Effector CD4-positive, alpha-beta T cell (primary cell): ENCODE data around the gene OMP.
"Not testable (repeated sequence)": the region's sequence is repeated elsewhere in the genome, so short reads cannot be mapped to it uniquely, and the experiment has no call there.

Experiments used
- DNase-seq: peaks from one replicate; pipeline ENCODE4 v3.0.0-alpha.2; 2020

The OMP gene

DNA sequence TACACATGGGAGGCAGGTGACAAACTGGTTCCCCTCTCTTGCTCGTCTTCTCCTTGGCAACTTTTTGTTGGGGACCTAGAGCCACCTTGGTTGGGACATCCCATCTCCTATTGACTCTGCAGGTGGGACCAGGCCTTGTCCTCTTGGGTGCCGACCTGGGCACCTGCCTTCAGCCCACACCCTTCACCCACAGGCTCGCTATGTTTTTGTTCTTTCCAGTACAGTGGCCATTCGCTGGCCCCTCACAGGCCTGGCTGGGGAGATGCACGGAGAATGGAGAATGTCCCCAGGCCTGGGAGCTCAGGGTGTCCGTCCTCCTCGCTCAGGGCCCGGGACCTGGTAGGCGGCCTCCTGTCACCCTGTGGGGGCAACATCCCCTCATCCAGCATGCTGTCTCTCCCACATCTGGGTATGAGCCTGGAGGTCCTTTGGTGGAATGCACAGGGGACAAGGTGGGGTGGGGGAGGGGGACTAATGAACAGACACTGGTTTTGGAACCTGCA lies 14.9 kb upstream of the OMP start:
- DNase-seq = no peak

DNA sequence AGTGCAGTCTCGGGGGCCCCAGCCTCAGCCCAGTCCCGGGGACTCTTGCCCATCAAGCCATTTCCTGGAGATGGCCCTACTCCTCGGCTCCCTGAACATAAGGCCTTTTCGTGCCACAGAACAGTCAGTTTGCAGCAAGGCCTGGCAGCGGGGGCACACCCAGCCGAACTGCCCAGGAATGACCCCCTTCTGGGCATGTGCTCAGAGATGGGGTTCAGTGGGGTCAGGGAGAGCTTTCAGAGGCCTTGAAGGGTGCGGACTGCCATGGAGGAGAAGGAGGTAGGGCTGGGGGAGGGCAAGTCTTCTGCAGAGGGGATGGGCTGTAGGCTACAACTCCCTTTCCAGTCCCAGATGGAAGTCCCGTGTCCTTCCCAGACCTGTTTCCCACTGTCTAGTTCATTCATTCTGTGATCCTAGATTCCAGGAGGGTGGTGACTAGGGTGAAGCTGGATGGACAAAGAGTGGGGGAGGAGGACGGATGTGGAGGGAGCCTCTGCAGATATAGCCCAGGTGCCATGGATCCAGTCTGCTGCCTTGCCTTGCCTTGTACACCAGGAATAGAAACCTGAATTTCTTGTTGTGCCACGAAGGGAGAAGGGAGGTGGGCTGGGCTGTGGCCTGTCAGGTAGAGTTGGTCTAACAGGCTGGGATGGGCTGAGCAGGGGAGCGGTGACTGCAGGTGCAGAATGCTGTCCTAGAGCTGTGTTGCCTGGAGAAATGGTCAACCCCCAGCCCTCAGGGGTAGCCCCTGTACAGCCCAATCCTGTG lies 14.2 kb upstream of the OMP start:
- no peak for DNase-seq

DNA sequence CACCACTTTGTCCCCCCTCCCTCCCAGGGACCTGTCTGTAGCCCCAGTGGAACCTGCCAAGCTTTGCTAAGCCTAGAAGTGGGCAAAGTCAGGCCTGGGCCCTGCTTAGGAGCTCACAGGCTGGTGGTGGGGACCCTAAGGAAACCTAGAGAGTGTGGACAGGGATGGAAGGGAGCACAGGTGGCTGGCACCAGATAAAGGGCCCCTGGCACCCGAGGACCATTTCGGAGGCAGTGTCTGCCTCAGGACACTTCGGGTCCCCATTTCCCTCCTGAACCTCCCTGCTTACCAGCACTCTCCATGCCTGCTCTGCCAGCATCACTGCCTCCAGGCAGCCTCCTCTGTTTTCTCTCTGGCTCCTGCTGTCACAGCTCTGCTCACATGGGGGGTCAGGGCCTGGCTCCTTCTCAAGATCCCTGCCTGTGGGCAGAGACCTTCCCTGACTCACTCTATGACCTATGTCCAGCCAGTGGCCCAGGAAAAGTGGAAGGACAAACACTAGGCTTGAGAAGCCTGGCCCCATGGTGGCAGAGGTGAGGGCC lies 13.6 kb upstream of the OMP start:
- no peak for DNase-seq

DNA sequence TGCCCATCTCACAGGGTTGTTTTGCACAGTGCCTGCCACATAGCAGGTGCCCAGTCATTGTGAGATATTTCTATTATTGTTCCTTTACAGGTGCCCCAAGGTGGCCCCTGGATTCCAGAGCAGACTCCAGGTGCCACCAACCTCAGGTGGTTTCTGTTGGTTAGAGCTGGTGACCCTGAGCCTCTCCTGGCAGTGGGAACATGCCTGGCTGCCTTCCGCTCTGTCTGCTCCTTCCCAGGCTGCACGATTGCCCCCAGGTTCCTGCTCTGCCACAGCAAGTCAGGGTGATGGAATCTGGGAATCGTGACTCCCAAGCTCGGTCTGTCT lies 12.6 kb upstream of the OMP start:
- DNase-seq = no peak

DNA sequence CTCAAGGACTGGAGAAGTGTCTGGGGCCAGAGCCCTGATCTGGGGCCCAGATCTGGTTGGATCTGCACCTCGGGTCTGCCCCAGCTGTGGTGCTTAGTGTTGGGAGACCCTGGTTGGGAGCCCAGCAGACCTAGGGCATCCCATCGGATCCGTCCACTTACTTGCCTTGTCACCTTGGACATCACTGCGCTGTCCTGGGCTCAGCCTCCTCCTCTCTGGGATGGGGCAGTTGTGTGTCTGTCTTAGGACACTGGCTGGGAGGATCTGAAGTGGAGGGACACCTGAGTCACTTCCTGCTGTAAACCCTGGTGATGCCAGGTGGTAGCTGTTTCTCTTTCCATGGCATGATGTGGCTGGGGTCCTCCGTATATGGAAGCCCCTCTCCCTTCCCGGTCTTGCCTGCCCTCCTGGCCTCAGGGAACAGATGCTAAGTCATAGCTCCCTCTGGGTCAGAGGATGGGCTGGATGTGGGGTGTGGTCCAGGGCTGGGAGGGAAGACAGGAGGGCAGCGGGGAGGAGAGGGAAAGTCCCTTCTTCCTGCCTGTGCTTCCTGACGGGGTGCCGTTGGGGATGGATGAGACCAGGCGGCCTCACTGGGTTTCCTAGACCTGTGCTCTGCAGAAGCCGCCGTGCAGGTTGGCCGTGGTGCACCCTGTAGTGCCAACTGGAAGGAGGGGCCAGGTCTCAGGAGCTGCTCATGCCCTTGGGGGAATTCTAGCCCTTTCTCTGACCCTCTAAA lies 12.1 kb upstream of the OMP start:
- DNase-seq = no peak

DNA sequence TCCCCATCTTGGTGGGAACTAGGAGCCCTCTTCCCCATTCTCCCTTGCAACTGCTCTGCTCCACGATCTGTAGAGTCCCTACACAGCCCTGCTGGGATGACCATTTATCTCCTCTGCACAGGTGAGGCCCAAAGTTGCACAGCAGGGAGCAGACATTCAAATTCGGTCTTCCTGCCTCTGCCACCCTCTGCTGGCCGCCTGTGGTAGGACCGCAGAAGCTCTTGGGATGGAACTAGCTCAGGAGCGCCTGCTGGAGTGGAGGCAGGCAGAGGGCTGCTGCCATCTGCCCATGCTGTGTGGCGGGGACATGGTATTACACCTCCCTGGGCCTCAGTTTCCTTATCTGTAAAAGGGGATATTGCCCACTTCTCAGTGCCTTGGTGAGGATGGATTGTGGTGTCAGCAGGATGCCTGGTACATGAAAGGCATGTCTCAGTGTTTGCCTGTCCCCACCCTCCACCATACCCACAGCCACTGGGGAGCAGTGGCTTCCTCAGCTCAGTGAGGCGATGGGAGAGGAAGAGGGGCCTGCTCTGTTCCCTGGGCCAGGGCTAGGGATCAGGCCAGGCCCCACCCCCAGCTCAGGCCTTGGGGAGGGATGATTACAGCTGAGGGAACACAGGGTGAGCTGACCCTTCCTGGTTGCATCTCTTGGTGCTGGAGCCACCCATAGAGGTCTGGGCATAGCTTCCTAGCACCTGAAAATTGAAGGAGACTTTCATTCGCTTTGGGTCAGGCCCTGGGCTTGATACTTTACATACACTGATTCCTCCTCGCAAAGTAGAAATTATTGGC lies 11.3 kb upstream of the OMP start:
- peak; percentile 70 for DNase-seq

DNA sequence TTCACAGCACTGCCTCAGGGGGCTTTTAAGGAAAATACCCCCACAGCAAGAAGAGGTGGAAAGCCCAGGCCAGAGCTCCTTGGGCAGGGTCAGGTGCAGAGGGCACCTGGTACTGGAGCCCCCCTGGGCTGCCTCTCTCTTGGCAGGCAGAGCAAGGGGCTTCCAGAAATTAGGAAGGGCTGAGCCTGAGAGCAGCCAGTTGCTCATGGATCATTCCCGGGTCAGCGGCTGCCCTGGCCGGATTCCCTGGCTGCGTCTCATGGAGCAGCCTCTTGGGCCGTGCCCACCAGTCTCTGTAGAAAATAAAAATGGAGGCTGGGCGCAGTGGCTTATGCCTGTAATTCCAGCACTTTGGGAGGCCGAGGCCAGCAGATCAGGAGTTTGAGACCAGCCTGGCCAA lies 10.3 kb upstream of the OMP start:
- no peak for DNase-seq

DNA sequence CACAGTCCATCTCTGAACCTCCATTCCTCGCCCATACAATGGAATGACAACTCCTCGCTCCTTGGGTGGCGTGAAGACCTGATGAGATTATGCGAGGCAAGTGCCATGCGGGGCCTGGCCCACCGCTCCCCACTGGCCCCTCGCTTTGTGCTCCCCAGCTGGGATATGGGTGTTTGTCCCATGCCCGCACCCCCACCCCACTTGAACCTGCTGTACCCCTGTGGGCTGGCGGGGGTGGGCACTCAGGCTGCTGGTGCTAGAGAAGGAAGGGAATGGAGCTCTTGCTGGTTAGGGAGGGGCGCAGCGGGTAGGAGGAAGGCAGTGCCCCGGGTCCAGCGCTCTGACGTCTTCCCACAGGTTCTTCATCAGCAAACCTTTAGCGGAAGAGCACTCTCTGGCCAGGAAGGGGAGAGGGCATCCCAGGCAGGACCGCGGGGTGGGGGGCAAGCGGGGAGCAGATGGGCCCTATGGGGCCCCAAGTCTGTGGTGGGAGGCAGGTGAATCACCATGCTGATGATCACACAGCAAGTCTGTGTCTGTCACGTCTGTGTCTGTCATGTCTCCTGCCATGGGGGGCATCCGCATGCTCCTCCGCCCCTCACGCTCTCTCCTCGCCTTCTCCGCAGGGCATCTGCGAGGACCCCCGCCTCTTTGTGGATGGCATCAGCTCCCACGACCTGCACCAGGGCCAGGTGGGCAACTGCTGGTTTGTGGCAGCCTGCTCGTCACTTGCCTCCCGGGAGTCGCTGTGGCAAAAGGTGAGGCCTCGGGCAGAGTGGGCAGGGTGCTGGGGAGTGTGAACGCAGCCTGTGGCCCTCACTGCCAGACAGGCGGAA lies 9.4 kb upstream of the OMP start:
- no peak for DNase-seq

DNA sequence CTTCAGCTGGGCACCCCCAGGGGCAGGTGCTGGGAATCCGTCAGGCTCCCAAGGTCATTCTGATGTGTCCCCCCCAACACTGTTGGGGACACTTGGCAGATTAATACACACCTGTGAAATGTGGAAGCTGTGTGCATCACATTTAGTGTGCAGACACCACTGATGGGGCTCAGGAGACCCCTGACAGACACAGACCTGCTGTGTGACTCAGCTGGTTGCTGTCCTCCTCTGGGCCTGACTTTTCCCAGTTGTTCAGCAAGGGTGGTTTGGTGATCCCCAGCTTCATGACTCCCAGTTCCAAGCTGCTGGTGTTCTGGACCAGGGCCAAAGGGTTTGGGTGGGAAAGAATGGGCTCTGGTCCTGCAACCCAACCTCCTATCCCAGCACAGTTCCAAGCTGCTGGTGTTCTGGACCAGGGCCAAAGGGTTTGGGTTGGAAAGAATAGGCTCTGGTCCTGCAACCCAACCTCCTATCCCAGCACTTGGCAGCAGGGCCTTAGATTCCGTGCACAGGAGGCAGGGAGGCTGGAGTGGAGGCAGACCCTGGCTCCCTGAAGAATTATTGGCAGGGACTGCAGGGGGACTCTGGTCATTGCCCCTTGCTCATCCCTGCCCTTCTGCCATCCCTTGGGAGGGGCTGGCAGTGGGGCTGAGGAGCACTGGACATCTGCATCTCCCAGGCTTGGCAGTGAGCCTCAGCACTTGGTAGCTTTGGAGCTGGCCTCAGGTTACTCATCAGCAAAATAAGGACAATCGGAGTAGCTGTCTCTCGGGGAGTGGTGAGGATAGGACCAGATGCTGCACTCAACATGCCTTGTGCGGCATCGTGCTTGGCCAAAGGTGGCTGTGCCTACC lies 8.4 kb upstream of the OMP start:
- no peak for DNase-seq

DNA sequence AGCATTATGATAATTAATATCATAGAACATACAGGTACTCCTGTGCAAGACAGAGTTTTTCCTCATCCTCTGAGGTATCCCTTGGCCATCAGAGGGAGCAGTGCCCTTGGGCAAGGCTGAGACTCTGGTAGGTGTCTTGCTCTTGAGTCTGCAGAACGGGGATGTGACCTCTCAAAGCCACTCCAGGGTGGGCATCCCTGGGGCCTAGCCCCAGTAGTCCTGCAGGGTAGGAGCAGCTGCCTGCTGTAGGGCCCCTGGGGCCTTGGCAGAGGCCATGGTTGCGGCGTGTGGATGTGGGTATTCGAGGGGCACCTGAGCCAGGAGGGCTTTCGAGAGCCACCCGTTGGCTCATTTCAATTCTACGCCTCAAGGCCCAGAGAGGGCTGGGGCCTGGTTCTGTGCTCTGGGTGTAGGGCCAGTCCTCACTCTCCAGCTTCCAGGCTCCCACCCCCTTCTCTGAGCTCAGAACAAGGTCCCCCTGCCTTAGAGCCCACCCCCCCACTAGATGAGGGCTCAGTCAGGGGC lies 7.7 kb upstream of the OMP start:
- DNase-seq = no peak

DNA sequence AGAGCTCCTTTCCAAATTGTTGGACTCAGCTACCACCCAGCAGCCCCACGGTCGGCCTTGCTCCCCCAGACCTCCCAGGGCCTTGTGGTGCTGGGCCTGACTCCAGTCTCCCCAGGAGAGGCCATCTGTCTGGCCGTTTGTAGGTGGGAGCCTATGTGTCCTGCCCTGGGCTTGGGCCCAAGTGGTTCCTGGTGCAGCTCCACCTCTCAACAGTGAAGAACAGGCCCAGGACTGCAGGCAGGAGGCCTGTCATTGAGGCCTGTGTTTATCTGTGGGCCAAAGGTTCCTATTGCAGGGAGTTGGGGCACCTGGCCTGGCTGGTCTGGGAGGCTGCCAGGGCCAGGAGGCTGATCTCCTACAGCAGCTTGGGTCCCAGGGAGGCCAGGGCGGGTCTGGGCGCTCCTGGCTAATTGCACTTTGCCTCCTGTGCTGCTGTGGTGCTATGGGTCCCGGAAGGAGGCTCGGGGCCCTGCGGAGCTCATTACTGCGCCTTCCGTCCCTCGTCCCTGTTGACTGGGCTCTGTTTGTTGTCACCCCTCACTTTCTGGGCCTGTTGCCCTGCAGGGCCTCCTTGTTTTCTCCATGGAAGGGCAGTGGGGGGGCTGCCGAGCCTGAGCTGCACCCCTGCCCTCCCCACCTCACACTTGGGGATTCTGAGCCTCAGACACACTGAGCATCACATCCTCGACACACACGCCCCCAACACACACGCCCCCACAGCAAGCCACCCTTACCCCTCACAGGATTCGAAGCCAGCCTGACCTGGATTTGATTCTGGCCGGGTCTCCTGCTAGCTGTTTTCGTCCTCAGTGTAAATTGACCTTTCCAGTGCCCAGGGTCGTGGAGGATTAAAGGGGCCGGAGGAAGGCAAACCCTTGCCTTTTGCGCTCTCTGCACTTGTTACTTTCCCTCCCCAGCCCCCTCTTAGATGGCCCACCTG lies 6.8 kb upstream of the OMP start:
- no peak for DNase-seq

DNA sequence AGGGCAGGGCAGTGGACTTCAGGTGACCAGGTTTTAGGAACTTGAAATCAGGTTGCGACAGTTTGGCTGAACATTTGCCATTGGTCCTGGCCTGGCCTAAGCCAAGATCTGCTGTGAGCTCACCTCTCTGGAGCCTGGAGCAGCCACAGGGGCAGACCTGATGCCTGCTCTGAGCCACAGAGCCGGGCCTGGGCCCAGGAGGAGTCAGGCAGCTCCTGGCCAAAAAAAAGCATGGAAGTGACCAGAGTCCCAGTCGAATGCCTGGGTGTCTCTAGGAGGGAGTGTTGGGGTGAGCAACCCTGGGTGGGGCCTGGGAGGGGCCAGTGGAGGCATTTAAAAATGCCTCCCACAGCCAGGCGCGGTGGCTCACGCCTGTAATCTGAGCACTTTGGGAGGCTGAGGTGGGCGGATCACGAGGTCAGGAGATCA lies 6.0 kb upstream of the OMP start:
- DNase-seq = no peak

DNA sequence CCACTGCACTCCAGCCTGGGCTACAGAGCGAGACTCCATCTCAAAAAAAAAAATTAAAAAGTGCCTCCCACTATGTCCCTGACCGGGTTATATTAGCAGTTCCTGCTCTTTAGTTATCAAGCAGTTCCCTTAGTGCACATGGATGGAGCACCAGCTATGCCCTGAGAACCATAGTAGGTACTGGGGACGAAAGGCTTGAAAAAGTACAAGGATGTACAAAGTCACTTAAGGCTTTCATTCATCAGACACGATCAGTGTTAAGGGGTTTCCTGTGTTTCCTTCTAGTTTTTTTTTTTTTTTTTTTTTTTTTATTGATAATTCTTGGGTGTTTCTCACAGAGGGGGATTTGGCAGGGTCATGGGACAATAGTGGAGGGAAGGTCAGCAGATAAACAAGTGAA lies 5.5 kb upstream of the OMP start:
- not testable (repeated sequence) for DNase-seq

DNA sequence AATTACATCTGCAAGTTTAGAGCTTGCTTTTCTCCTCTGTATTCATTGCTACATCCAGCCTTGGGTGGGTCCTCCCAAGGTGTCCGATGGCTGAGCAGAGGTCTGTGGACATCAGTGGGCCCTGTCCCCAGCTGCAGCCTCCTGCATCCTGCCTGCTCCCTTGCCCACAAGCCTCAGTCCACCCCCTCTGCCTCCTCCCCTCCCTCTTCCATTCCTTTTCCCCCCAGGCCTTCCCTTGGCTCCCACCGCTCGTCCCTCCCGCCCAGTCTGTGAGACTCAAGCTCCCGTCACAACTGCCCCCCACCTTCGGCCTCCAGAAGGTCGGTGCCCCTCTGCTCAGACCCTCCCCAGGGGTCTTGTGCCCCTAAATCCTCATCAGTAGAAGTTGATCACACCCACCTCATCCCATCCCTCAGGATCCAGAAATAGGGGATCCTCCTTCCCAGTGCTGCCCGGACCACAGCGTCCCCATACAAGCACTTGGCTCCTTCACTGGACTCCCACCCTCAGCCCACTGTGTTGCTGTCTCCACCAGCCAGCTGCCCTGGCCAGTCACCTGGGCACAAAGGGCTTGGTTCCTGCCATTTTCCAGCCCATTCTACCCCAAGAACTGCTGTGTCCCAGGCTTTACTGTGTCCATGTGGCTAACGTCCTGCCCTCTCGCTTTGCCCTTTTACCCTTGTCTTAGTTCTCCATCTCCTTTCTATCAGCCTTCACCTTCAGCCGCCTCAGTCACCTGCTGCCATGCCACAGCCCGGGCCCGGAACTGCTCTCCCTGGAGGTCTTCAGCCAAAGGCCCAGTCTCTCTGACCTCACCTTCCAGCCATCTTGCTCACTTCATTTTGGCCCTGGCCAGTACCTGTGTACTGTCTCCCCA lies 2.2 kb upstream of the OMP start:
- DNase-seq = no peak

DNA sequence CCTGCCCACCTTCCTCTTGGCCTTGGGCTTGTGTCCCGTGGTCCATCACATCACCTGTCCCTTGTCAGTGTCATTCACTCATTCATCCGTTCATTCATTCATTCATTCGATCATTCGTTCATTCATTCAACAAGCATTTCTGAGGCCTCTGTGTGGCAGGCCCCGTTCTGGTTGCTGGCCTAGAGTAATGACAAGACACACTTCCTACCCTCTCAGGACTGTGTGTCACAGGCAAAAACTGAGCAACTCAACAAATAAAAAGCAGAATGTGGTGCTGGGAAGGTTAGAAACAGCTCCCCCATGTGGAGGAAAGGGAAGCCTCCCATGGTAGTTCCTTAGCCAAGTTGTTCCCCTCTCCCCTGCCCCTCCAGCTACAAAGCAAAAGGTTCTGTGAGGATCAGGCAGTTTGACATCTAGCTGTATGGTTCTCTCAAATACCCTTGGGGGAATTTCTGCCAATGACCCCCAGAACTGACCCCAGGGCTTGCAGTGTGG lies 1.6 kb upstream of the OMP start:
- DNase-seq = no peak

DNA sequence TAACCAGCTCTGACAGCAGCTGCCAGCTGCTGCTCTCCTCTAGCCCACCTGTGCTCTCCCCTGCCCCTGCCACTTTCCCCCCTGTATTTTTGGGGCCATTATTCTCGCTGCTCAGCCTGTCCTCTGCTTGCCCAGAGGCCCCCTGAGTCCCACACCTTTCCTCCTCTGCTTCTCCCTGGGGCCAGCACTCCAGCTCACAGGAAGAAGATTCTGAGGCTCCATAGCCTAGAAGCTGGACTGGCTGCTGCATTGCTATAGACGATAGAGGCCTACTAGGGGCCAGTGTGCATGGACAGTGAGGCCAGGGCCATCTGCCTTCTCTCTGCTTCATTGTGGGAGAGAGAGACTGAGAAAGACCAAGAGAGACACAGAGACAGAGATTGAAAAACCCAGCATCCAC lies 679 bp downstream of the OMP start:
- DNase-seq = no peak

DNA sequence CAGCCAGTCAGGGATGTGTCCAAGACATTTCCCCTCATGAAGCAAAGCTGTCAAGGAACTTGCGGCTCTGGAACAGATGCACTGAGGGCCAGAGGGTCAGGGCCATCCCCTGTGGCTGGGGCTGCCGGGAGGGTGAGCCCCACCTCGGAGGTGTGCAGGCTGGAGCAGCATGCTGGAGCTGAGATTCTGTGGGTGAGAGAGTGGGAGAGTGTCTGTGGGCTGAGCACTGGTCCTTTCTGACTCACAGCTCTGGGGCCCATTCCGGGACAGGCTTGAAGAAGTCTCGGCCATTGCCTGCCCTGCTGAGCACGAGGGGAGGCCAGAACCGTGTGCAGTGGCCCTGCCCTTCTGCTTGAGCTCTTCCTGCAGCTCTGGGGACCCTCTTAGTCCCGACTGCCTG lies 2.1 kb downstream of the OMP start:
- no peak for DNase-seq

DNA sequence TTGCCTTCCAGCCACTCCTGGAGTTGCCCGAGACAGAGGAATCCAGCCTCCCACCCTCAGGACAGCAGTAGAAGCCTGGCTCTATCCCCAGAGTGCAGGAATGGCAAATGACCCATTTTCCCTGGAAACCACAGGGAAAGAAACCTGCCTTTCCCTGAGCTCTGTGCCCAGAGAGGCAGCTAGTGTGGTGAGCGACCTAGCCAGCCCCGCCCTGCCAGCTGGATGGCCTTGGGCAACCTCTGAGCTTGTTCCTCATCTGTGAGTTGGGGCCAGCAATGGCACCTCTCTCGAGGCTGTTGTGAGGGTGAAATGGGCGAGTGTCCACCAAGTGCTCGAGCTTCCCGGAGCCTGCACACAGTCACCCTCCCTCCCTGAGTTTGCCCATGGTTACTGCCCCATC lies 3.7 kb downstream of the OMP start:
- no peak for DNase-seq

DNA sequence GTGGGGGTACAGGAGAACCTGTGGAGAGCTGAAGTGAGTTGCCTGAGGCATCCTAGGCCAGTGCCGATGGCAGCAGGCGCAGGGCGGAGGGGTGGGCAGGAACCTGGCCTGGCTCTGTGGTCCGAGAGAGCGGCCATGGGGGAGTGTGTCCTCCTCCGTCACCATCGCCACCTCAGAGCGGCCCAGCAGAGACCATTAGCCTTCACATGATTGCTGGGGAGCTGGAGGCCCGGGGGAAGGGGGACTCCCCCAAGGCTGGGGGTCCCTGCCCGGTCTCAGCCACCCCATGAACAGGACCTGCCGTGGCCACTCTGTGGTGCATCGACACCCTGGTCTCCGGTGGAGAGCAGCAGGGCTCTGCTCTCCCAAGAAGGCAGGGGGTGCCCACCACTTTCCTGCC lies 4.1 kb downstream of the OMP start:
- DNase-seq = no peak
